Endothelial cell of umbilical vein (primary cell): ENCODE data around the gene HTATSF1. TPM values are rescaled to one million over a fixed set of nuclear protein-coding genes. Genes with fewer than 3 reads are reported as not detected.

Source experiments
- BruUV-seq: library from RNA; stranded (reverse); fragments of 400-500 nt; replicated peaks from 2 replicates; lab custom pipeline; 2021; lab: Mats Ljungman, UMichigan
- CTCF ChIA-PET: fragments of 300-600, 350-600 bp; sonication (Branson Sonifier 250); formaldehyde crosslinking; loops from one replicate; lab custom pipeline; 2021; ENCODE audit warnings: antibody characterized with exemption, inconsistent platforms; lab: Charles Lee
- POLR2A ChIA-PET: fragments of 300-600, 350-600 bp; sonication (Branson Sonifier 250); formaldehyde crosslinking; loops from one replicate; lab custom pipeline; 2021; ENCODE audit warnings: antibody characterized with exemption, inconsistent platforms; lab: Charles Lee
- DNase-seq: peaks from one replicate; pipeline ENCODE4 v3.0.0-alpha.2; 2011; ENCODE audit warnings: low read depth, low spot score
- FAIRE-seq: peaks from 2 replicates; lab custom pipeline; 2011; peaks lifted over from hg19 to GRCh38; lab: Jason Lieb, UNC
- H2AFZ ChIP-seq: 2 replicates; pipeline ENCODE4 v1.6.0; 2012; ENCODE audit warnings: low read depth, low read length, control low read depth, inconsistent platforms
- H3K27ac ChIP-seq: 2 replicates; pipeline ENCODE4 v1.5.1; 2011; ENCODE audit warnings: low read depth, mild to moderate bottlenecking, control low read depth, low read length, moderate library complexity; ENCODE audit not compliant: insufficient read depth
- H3K27me3 ChIP-seq, 2 experiments: 2 replicates each; pipeline versions ENCODE4 v1.6.0 to v1.6.1; 2011; ENCODE audit warnings: low read length in 2 of 2, mixed read lengths in 1 of 2; ENCODE audit not compliant: control insufficient read depth in 2 of 2, insufficient read depth in 2 of 2
- H3K36me3 ChIP-seq, 2 experiments: 2 replicates in 1 of 2; 3 replicates in 1 of 2; pipeline ENCODE4 v1.5.1; 2011; ENCODE audit warnings: low read length in 2 of 2, mild to moderate bottlenecking in 1 of 2, moderate library complexity in 1 of 2; ENCODE audit not compliant: control insufficient read depth in 2 of 2, insufficient read depth in 2 of 2; ENCODE audit errors: extremely low read depth in 1 of 2
- H3K4me1 ChIP-seq: 3 replicates; pipeline ENCODE4 v1.5.1; 2011; ENCODE audit warnings: mild to moderate bottlenecking, low read length; ENCODE audit not compliant: control insufficient read depth, insufficient read depth; ENCODE audit errors: extremely low read depth
- H3K4me2 ChIP-seq: 2 replicates; pipeline ENCODE4 v1.6.1; 2011; ENCODE audit warnings: low read length, control low read depth, mixed read lengths; ENCODE audit not compliant: insufficient read depth
- H3K4me3 ChIP-seq, 3 experiments: fragments of 200-600 bp in 1 of 3; sonication (generic), shearing (Covaris generic) in 1 of 3; replicated peaks in 1 of 3; 2 replicates each; pipeline ENCODE4 v1.5.1; 2011 to 2016; ENCODE audit warnings: control low read depth in 3 of 3, low read length in 3 of 3, mild to moderate bottlenecking in 2 of 3, inconsistent platforms in 1 of 3, low read depth in 1 of 3, moderate library complexity in 1 of 3; ENCODE audit not compliant: insufficient read depth in 1 of 3
- H3K79me2 ChIP-seq: 2 replicates; pipeline ENCODE4 v1.6.0; 2012; ENCODE audit warnings: low read length, inconsistent platforms; ENCODE audit not compliant: control insufficient read depth, insufficient read depth
- H3K9ac ChIP-seq: replicated peaks from 2 replicates; pipeline ENCODE3; 2011; ENCODE audit warnings: low read length, control low read depth; ENCODE audit not compliant: insufficient read depth; ENCODE audit errors: extremely low read depth
- H3K9me1 ChIP-seq: replicated peaks from 3 replicates; pipeline ENCODE4 v1.6.0; 2011; ENCODE audit warnings: mild to moderate bottlenecking, low read length; ENCODE audit not compliant: control insufficient read depth, insufficient read depth; ENCODE audit errors: extremely low read depth
- H3K9me3 ChIP-seq: replicated peaks from 2 replicates; pipeline ENCODE4 v1.5.1; 2012; ENCODE audit warnings: low read length, inconsistent platforms; ENCODE audit not compliant: control insufficient read depth, insufficient read depth
- H4K20me1 ChIP-seq: replicated peaks from 2 replicates; pipeline ENCODE3; 2011; ENCODE audit warnings: mild to moderate bottlenecking, low read length; ENCODE audit not compliant: control insufficient read depth, insufficient read depth; ENCODE audit errors: extremely low read depth
- EZH2 ChIP-seq: IDR thresholded peaks from 2 replicates; pipeline ENCODE4 v1.6.1; 2012; ENCODE audit warnings: borderline replicate concordance, low read depth, mild to moderate bottlenecking, moderate library complexity, low read length, inconsistent platforms; ENCODE audit not compliant: severe bottlenecking
- FOS ChIP-seq: IDR thresholded peaks from 2 replicates; pipeline ENCODE4 v1.6.1; 2011; ENCODE audit warnings: mild to moderate bottlenecking, low read length, moderate library complexity, borderline replicate concordance; ENCODE audit not compliant: insufficient read depth
- JUN ChIP-seq: IDR thresholded peaks from 2 replicates; pipeline ENCODE4 v1.6.1; 2011; ENCODE audit warnings: borderline replicate concordance, low read depth; ENCODE audit not compliant: insufficient read length, insufficient read depth
- MYC ChIP-seq: IDR thresholded peaks from one replicate; pipeline ENCODE4 v1.6.1; 2011; ENCODE audit warnings: mild to moderate bottlenecking, low read depth, low read length
- POLR2A ChIP-seq: IDR thresholded peaks from 2 replicates; pipeline ENCODE4 v1.6.1; 2012; ENCODE audit warnings: low read depth, mild to moderate bottlenecking, control low read depth, low read length
- POLR2AphosphoS5 ChIP-seq: IDR thresholded peaks from 2 replicates; pipeline ENCODE4 v1.6.1; 2012; ENCODE audit warnings: low read depth, mild to moderate bottlenecking, control low read depth, low read length, moderate library complexity; ENCODE audit not compliant: insufficient read depth
- dilution Hi-C: fragments of 300-500 bp; cut with MboI; formaldehyde crosslinking; loops from one replicate; pipeline ENCODE4 v1.15.0; 2019; ENCODE audit warnings: low sequenced_read_pairs; ENCODE audit not compliant: extremely low pct_ligation_motif_present
- intact Hi-C: fragments of 100-400 bp; cut with micrococcal nuclease; formaldehyde crosslinking; loops from one replicate; pipeline ENCODE4 v1.10.0; 2022
- microRNA counts: library from miRNA; unstranded; fragments of <30 nt; microRNA quantifications from one replicate; lab custom pipeline; 2016
- microRNA-seq: library from miRNA; unstranded; fragments of <30 nt; microRNA quantifications from one replicate; pipeline ENCODE4 v1.2.0, GENCODE V29; 2021; ENCODE audit warnings: borderline number of aligned reads, borderline replicate concordance
- polyA plus RNA-seq, 4 experiments: library from polyadenylated mRNA; depleted of rRNA in 3 of 4; stranded (reverse) in 3 of 4; unstranded in 1 of 4; fragments of >200 nt; gene quantifications; 2 replicates each; pipeline versions ENCODE4 v1.2.1 to v1.2.3, GENCODE V29; 2011 to 2012; ENCODE audit warnings: missing spikeins in 1 of 4
- small RNA-seq: library from RNA; depleted of rRNA; stranded (forward); fragments of <200 nt; gene quantifications from one replicate; pipeline ENCODE3, GENCODE V24; 2012; ENCODE audit warnings: low replicate concordance, low read depth; ENCODE audit not compliant: insufficient read depth, insufficient read length
- total RNA-seq: library from RNA; stranded (reverse); gene quantifications from 2 replicates; pipeline ENCODE4 v1.2.3, GENCODE V29; 2021
- TF ChIP-seq, protein P1 (sequence below): IDR thresholded peaks from 2 replicates; pipeline ENCODE4 v1.6.1; 2011; ENCODE audit not compliant: insufficient read depth, insufficient read length

The HTATSF1 gene
- total and polyA plus RNA-seq, 2 donors (not counting 3 experiments of a cell fraction or from before 2014, with no cell fraction given) = 1.0 to 31.1 TPM

DNA sequence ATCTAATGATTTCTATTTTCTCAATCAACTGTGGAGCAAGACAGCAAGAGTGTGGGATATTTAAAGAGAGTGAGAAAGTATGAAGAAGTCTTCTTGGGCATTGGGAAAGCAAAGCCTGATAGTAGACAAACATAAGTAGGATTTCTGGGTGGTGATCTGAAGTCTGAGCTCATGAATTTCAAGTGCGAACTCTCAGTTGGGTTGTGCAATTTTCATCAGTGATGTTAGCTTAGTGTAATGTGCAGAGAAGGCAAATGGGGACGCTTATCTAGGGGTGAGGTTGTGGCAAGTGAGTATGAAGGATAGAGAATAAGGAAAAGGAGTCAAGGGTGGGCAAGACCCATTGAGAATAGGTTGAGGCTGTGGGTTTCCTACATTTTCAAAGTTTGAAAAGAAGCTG lies 58.3 kb downstream of the HTATSF1 start:
- no peaks in the 10 kb centered on the region for H4K20me1 ChIP-seq
- no peak overlapping the region for H3K4me2 ChIP-seq
- H3K9ac ChIP-seq = no peak overlapping the region
- no peak for FAIRE-seq
- H3K4me1 ChIP-seq = no peaks in the 10 kb centered on the region
- TF ChIP-seq, protein P1, sequence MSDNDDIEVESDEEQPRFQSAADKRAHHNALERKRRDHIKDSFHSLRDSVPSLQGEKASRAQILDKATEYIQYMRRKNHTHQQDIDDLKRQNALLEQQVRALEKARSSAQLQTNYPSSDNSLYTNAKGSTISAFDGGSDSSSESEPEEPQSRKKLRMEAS = no peak
- TF ChIP-seq POLR2AphosphoS5 (no peak), MYC (no peak), EZH2 (no peak), POLR2A (no peak), FOS (no peak), JUN (no peak)
- no TSS peak for BruUV-seq
- no peak overlapping the region for H3K27ac ChIP-seq
- no peaks in the 10 kb centered on the region for H3K9me1 ChIP-seq
- H3K27me3 ChIP-seq = no peaks in the 10 kb centered on the region
- H3K4me3 ChIP-seq = no peak overlapping the region
- no peaks in the 10 kb centered on the region for H3K9me3 ChIP-seq
- H3K36me3 ChIP-seq = no peaks in the 10 kb centered on the region
- POLR2A ChIA-PET = no interaction called here
- H3K79me2 ChIP-seq = no peaks in the 10 kb centered on the region
- intact Hi-C loops (no loop called here), dilution Hi-C loops (no loop called here)
- CTCF ChIA-PET = no interaction called here
- H2AFZ ChIP-seq = no peak overlapping the region
- DNase-seq = no peak

MicroRNAs encoded within 50 kb of the gene (microRNA counts, 767-probe panel; counts per million panel counts)
- microRNA hsa-miR-934 (lab: Ali Mortazavi, UCI) = 723 counts per million, percentile 96 among the panel's probes with 10 or more counts

Small RNAs within 50 kb of the gene (microRNA-seq; reads per million reads assigned to microRNA genes)
- not detected for gene MIR934

Small RNAs within 50 kb of the gene (small RNA-seq; reads per million reads assigned to genes)
- gene MIR934 = not detected

Other genes starting within 250 kb of the HTATSF1 start
- gene MAP7D3, start 246.2 kb upstream of the HTATSF1 start, total RNA-seq = 20.0 and 22.8 TPM in 2 replicates
- 5.6 and 6.5 TPM in 2 replicates for gene MAP7D3, start 246.2 kb upstream of the HTATSF1 start, polyA plus RNA-seq
- 0.04 and 0.05 TPM in 2 replicates for gene ADGRG4, start 196.6 kb upstream of the HTATSF1 start, total RNA-seq
- gene ADGRG4, start 196.6 kb upstream of the HTATSF1 start, polyA plus RNA-seq = 0.08 and 0.13 TPM in 2 replicates
- not detected in 2 replicates for gene BRS3, start 9.6 kb upstream of the HTATSF1 start, total RNA-seq
- gene BRS3, start 9.6 kb upstream of the HTATSF1 start, polyA plus RNA-seq = not detected in 2 replicates
- gene VGLL1, start 34.6 kb downstream of the HTATSF1 start, total RNA-seq = not detected in 2 replicates
- gene VGLL1, start 34.6 kb downstream of the HTATSF1 start, polyA plus RNA-seq = not detected in 2 replicates
- gene CD40LG, start 150.6 kb downstream of the HTATSF1 start, total RNA-seq = not detected in 2 replicates
- not detected in 2 replicates for gene CD40LG, start 150.6 kb downstream of the HTATSF1 start, polyA plus RNA-seq